D721Med (cell line): ENCODE data around the gene HMGB2.

Experiments used
- DNase-seq: peaks from one replicate; pipeline ENCODE4 v3.0.0; 2011; ENCODE audit warnings: low spot score; ENCODE audit not compliant: insufficient read length
- FAIRE-seq: peaks from 2 replicates; lab custom pipeline; 2011; peaks lifted over from hg19 to GRCh38; lab: Jason Lieb, UNC
- CTCF ChIP-seq: IDR thresholded peaks from 2 replicates; pipeline ENCODE4 v1.5.1; 2012; ENCODE audit warnings: mild to moderate bottlenecking, control low read depth; ENCODE audit not compliant: insufficient read depth; ENCODE audit errors: missing control alignments

The HMGB2 gene

GRCh38 chr4:173325007-173325736 lies 9.0 kb downstream of the HMGB2 start:
- FAIRE-seq: peak; percentile 16
- TF ChIP-seq CTCF: no peak
- no peak for DNase-seq

- FAIRE-seq (no peak), DNase-seq (no peak)
- no peak for TF ChIP-seq CTCF
Measured at GRCh38 chr4:173319696-173320095, 14.5 kb downstream of the HMGB2 start.

GRCh38 chr4:173318648-173319211 lies 15.4 kb downstream of the HMGB2 start:
- peak; percentile 31 for TF ChIP-seq CTCF
- peak; percentile 41 for FAIRE-seq
- no peak for DNase-seq

- no peak for TF ChIP-seq CTCF
- no peak for FAIRE-seq
- DNase-seq: no peak
Measured at GRCh38 chr4:173318240-173318639, 15.9 kb downstream of the HMGB2 start.

- no peak for DNase-seq
- FAIRE-seq: no peak
- no peak for TF ChIP-seq CTCF
Measured at GRCh38 chr4:173317004-173317403, 17.2 kb downstream of the HMGB2 start.

- no peak for FAIRE-seq
- TF ChIP-seq CTCF: no peak
- no peak for DNase-seq
Measured at GRCh38 chr4:173316060-173316459, 18.1 kb downstream of the HMGB2 start.

- TF ChIP-seq CTCF: no peak
- DNase-seq (no peak), FAIRE-seq (no peak)
Measured at GRCh38 chr4:173314715-173315114, 19.4 kb downstream of the HMGB2 start.
